SK-N-SH treated with all-trans-retinoic acid at 6 μM for 48 hours (cell line): ENCODE measurements around the gene GCNT2.

Source experiments
- ARNTL ChIP-seq: fragments of 450-650 bp; formaldehyde crosslinking; IDR thresholded peaks from 2 replicates; pipeline ENCODE4 v1.5.0; 2020; ENCODE audit warnings: low read depth, mild to moderate bottlenecking, moderate library complexity, borderline replicate concordance
- ISL1 ChIP-seq: fragments of 250-450 bp; sonication (Bioruptor Pico); IDR thresholded peaks from 2 replicates; pipeline ENCODE4 v2.1.2; 2022; ENCODE audit warnings: mild to moderate bottlenecking, moderate library complexity
- OSR1 ChIP-seq: fragments of 250-450 bp; sonication (Bioruptor Pico); IDR thresholded peaks from 2 replicates; pipeline ENCODE4 v1.8.0; 2022; ENCODE audit warnings: moderate library complexity, mild to moderate bottlenecking, inconsistent platforms
- PPARA ChIP-seq: fragments of 250-450 bp; sonication (Bioruptor Pico); IDR thresholded peaks from 2 replicates; pipeline ENCODE4 v1.5.0; 2020; ENCODE audit warnings: mild to moderate bottlenecking, borderline replicate concordance
- RARB ChIP-seq: fragments of 250-450 bp; sonication (Bioruptor Pico); IDR thresholded peaks from 2 replicates; pipeline ENCODE4 v1.8.0; 2021; ENCODE audit warnings: mild to moderate bottlenecking, moderate library complexity
- ZFP3 ChIP-seq: fragments of 250-450 bp; sonication (Bioruptor Pico); IDR thresholded peaks from 2 replicates; pipeline ENCODE4 v1.5.0; 2020; ENCODE audit warnings: mild to moderate bottlenecking, moderate library complexity
- ZFP30 ChIP-seq: fragments of 450-650 bp; formaldehyde crosslinking; IDR thresholded peaks from 2 replicates; pipeline ENCODE4 v1.5.0; 2022; ENCODE audit warnings: mild to moderate bottlenecking, moderate library complexity
- ZNF70 ChIP-seq: fragments of 450-650 bp; formaldehyde crosslinking; IDR thresholded peaks from 2 replicates; pipeline ENCODE4 v1.5.0; 2020; ENCODE audit warnings: mild to moderate bottlenecking, moderate library complexity
- TF ChIP-seq, protein P1 (sequence below): fragments of 250-450 bp; sonication (Bioruptor Pico); IDR thresholded peaks from 2 replicates; pipeline ENCODE4 v1.8.0; 2020; ENCODE audit warnings: mild to moderate bottlenecking, moderate library complexity, borderline replicate concordance
- TF ChIP-seq, protein P2 (sequence below): fragments of 250-450 bp; sonication (Bioruptor Pico); IDR thresholded peaks from 2 replicates; pipeline ENCODE4 v1.8.0; 2021; ENCODE audit warnings: low read depth, mild to moderate bottlenecking, moderate library complexity, borderline replicate concordance
- TF ChIP-seq, protein P3 (sequence below): fragments of 250-450 bp; sonication (Bioruptor Pico); IDR thresholded peaks from 2 replicates; pipeline ENCODE4 v1.5.1; 2020; ENCODE audit warnings: low read depth, mild to moderate bottlenecking, moderate library complexity

DNA sequence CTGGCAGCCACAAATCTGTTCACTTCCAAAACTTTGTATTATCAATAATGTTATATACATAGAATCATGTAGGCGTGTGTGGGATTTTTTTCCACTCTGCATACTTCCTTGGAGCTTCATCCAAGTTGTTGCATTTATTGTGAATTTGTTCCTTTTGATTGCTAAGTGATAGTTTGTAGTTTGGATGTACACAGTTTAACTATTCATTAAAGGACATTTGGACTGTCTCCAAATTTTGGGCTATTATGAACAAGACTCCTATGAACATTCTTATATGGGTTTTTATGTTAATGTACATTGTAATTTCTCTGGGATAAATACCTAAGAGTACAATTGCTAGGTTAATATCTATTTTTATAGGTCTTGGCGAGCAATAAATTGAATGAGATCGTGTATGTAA lies 36.2 kb upstream of the GCNT2 start:
- TF ChIP-seq ARNTL (CRISPR knock-in tag) (no peak), OSR1 (CRISPR knock-in tag) (no peak), ZNF70 (no peak), PPARA (CRISPR knock-in tag) (no peak), ZFP3 (CRISPR knock-in tag) (no peak), RARB (no peak), ZFP30 (no peak), ISL1 (CRISPR knock-in tag) (no peak)
- TF ChIP-seq, protein P1, sequence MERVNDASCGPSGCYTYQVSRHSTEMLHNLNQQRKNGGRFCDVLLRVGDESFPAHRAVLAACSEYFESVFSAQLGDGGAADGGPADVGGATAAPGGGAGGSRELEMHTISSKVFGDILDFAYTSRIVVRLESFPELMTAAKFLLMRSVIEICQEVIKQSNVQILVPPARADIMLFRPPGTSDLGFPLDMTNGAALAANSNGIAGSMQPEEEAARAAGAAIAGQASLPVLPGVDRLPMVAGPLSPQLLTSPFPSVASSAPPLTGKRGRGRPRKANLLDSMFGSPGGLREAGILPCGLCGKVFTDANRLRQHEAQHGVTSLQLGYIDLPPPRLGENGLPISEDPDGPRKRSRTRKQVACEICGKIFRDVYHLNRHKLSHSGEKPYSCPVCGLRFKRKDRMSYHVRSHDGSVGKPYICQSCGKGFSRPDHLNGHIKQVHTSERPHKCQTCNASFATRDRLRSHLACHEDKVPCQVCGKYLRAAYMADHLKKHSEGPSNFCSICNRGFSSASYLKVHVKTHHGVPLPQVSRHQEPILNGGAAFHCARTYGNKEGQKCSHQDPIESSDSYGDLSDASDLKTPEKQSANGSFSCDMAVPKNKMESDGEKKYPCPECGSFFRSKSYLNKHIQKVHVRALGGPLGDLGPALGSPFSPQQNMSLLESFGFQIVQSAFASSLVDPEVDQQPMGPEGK (CRISPR knock-in tag), result no peak
- TF ChIP-seq, protein P2, sequence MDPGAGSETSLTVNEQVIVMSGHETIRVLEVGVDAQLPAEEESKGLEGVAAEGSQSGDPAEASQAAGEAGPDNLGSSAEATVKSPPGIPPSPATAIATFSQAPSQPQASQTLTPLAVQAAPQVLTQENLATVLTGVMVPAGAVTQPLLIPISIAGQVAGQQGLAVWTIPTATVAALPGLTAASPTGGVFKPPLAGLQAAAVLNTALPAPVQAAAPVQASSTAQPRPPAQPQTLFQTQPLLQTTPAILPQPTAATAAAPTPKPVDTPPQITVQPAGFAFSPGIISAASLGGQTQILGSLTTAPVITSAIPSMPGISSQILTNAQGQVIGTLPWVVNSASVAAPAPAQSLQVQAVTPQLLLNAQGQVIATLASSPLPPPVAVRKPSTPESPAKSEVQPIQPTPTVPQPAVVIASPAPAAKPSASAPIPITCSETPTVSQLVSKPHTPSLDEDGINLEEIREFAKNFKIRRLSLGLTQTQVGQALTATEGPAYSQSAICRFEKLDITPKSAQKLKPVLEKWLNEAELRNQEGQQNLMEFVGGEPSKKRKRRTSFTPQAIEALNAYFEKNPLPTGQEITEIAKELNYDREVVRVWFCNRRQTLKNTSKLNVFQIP (CRISPR knock-in tag), result no peak
- TF ChIP-seq, protein P3, sequence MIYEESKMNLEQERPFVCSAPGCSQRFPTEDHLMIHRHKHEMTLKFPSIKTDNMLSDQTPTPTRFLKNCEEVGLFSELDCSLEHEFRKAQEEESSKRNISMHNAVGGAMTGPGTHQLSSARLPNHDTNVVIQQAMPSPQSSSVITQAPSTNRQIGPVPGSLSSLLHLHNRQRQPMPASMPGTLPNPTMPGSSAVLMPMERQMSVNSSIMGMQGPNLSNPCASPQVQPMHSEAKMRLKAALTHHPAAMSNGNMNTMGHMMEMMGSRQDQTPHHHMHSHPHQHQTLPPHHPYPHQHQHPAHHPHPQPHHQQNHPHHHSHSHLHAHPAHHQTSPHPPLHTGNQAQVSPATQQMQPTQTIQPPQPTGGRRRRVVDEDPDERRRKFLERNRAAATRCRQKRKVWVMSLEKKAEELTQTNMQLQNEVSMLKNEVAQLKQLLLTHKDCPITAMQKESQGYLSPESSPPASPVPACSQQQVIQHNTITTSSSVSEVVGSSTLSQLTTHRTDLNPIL (CRISPR knock-in tag), result no peak
